ENCODE data around the gene CNPY1.

CNPY1 gene

DNA sequence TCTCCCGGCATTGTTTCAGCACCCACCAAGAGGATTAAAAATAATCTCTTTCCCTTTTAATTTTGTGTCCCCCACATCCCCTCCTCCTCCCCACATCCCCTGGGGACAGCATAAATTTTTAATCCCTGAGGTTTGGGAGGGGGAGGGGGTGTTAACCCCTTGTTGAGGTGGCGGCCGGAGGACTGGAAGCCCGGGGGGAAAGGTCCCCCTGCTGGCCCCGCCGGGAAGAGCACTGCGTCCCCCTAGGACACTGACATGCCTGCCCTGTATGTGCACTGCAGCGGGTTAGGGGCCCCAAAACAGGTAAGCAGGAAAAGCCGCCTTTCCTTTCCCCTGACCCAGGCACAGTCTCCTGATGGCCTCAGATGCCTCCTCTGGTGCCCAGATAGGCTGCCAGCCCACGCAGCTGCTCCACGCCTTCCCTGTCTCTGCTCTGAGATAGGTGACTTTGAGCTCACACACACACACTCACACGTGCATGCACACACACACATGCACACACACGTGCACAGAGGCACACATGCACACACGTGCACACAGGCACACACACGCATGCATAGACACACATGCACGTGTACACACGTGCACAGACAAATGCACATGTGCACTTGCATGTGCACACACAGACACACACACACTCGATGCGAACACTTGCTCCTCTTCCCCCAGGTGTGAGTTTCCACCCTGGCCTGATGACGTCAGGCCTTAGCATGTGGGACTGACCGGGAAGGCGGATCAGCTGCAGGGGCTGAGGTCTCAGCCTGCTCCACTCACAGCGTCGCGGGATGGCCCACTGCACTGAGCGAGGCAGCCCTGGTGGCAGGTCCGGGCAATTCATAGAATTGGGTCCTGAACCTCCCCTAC is 12.3 kb downstream of the CNPY1 start:
- peak overlapping the region; percentile 13 to 48 for H3K4me3 ChIP-seq (ENCODE audit: low read depth in 1 of 2, low read length in 2 of 2)
- peaks cover 5 to 13% of the 10 kb centered on the region in 2 donors for H3K4me1 ChIP-seq (ENCODE audit: control insufficient read depth in 1 of 2, insufficient read depth in 2 of 2, low read length in 2 of 2)
- no peak overlapping the region for H3K27ac ChIP-seq (ENCODE audit: low read depth, low read length)
- H3K36me3 ChIP-seq (ENCODE audit: control insufficient read depth in 1 of 2, insufficient read depth in 2 of 2, low read length in 2 of 2), result no peaks in the 10 kb centered on the region
- no peak overlapping the region for H3K9ac ChIP-seq (ENCODE audit: low read depth in 1 of 2, low read length in 2 of 2)
- no peaks in the 10 kb centered on the region for H3K9me3 ChIP-seq (ENCODE audit: control insufficient read depth in 1 of 2, low read length in 2 of 2)
- H3K27me3 ChIP-seq (ENCODE audit: control insufficient read depth in 1 of 2, insufficient read depth in 2 of 2, low read length in 2 of 2), result peaks cover 59 to 68% of the 10 kb centered on the region in 2 donors

DNA sequence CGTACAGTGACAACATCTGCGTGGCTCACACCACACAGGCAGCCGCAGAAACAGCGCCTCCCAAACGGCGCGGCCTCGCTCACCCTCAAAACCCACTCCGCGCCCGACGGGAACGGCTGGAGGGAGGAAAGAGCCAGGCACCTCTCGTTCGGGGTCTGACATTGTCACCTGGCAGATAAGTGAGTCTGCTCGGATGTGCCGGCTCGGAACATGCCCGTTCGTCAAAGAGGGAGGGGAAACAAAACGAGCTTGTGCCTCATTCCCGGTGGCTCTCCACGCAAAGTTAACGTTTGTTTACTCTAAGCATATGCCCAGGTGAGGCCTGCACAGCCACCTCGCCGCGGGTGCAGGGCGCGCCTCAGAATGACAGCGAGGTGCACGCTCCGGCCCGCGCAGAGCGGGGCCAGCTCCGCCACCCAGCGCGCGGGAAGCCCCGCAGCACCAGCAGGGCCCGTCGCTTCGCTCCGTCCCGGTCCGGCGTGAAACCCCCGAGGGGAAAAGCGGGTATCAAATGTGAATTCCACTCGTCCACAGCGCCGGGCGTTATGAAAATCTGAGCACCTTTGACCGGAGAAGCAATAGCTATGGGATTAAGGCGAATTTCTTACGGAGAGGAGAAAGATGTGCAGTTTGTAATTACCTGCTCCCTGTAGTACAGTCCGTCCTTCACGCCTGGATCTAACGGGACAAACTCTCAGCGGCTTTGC is 13.1 kb downstream of the CNPY1 start:
- H3K9ac ChIP-seq (ENCODE audit: low read depth in 1 of 2, low read length in 2 of 2), result no peak overlapping the region
- H3K9me3 ChIP-seq (ENCODE audit: control insufficient read depth in 1 of 2, low read length in 2 of 2), result no peaks in the 10 kb centered on the region
- peaks cover 5 to 13% of the 10 kb centered on the region in 2 donors for H3K4me1 ChIP-seq (ENCODE audit: control insufficient read depth in 1 of 2, insufficient read depth in 2 of 2, low read length in 2 of 2)
- no peaks in the 10 kb centered on the region for H3K36me3 ChIP-seq (ENCODE audit: control insufficient read depth in 1 of 2, insufficient read depth in 2 of 2, low read length in 2 of 2)
- peak overlapping the region; percentile 13 to 48 for H3K4me3 ChIP-seq (ENCODE audit: low read depth in 1 of 2, low read length in 2 of 2)
- H3K27me3 ChIP-seq (ENCODE audit: control insufficient read depth in 1 of 2, insufficient read depth in 2 of 2, low read length in 2 of 2), result peaks cover 61 to 67% of the 10 kb centered on the region in 2 donors
- H3K27ac ChIP-seq (ENCODE audit: low read depth, low read length), result no peak overlapping the region

DNA sequence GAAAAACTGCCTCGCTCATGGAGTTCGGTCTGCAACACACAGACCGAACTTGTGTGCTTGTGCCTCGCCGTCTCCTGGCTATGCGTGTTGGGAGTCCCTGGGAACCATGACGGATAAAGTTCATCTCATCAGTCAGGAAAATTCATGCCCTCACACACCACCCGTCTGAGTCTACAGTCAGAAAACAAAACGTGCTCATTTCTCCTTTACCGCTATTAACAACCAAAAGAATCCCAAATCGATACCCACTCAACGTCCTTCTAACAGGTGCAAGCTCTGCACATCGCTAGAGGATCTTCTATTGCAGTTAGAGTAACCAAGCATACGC is 13.6 kb downstream of the CNPY1 start:
- Histone ChIP-seq H3K27me3 (ENCODE audit: control insufficient read depth in 1 of 2, insufficient read depth in 2 of 2, low read length in 2 of 2) (peaks cover 61 to 64% of the 10 kb centered on the region in 2 donors), H3K9ac (ENCODE audit: low read depth in 1 of 2, low read length in 2 of 2) (no peak overlapping the region), H3K36me3 (ENCODE audit: control insufficient read depth in 1 of 2, insufficient read depth in 2 of 2, low read length in 2 of 2) (no peaks in the 10 kb centered on the region), H3K4me3 (ENCODE audit: low read depth in 1 of 2, low read length in 2 of 2) (peak overlapping the region in 1 of 2 donors; percentile 48), H3K9me3 (ENCODE audit: control insufficient read depth in 1 of 2, low read length in 2 of 2) (no peaks in the 10 kb centered on the region), H3K27ac (ENCODE audit: low read depth, low read length) (no peak overlapping the region), H3K4me1 (ENCODE audit: control insufficient read depth in 1 of 2, insufficient read depth in 2 of 2, low read length in 2 of 2) (peaks cover 5 to 13% of the 10 kb centered on the region in 2 donors)

DNA sequence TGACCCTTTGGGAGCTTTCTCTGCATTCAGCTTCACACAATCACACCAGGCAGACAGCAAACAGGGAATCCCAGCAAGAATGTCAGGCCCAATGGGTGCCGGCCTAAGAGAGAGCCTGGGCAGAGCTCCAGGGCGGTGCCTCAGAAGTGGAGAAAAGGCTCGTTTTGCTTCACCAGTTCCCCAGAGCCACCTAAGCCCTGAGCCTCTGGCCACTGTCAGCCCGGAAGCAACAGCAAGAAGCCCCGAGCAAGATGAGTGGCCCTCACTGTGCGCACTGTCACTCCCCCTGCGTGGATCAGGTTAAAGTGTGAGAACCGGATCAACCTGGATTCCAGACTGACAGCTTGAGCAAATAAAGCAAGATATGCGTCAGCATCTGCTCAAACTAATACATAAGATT is 14.7 kb downstream of the CNPY1 start:
- Histone ChIP-seq H3K9me3 (ENCODE audit: control insufficient read depth in 1 of 2, low read length in 2 of 2) (no peaks in the 10 kb centered on the region), H3K9ac (ENCODE audit: low read depth in 1 of 2, low read length in 2 of 2) (no peak overlapping the region), H3K27ac (ENCODE audit: low read depth, low read length) (no peak overlapping the region), H3K27me3 (ENCODE audit: control insufficient read depth in 1 of 2, insufficient read depth in 2 of 2, low read length in 2 of 2) (peaks cover 59 to 61% of the 10 kb centered on the region in 2 donors), H3K4me3 (ENCODE audit: low read depth in 1 of 2, low read length in 2 of 2) (no peak overlapping the region), H3K36me3 (ENCODE audit: control insufficient read depth in 1 of 2, insufficient read depth in 2 of 2, low read length in 2 of 2) (no peaks in the 10 kb centered on the region), H3K4me1 (ENCODE audit: control insufficient read depth in 1 of 2, insufficient read depth in 2 of 2, low read length in 2 of 2) (peaks cover 5 to 13% of the 10 kb centered on the region in 2 donors)

DNA sequence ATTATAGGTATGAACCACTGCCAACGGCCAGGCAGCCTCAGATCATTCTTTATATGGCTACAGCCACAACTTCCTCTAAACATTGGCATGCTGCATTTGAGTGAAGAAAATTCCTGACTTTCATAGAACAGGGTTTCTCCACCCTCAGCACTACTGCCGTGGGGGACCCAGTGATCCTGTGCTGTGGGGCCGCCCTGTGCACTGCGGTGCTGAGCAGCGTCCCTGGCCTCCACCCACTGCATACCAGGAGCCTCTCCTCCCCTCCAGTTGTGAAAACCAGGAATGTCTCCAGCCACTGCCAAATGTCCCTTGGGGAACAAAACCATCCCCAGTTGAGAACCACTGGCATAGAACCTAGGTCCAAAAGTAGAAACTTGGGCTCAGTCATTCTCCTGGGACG is 15.8 kb downstream of the CNPY1 start:
- H3K27me3 ChIP-seq (ENCODE audit: control insufficient read depth in 1 of 2, insufficient read depth in 2 of 2, low read length in 2 of 2), result peaks cover 49 to 58% of the 10 kb centered on the region in 2 donors
- no peaks in the 10 kb centered on the region for H3K36me3 ChIP-seq (ENCODE audit: control insufficient read depth in 1 of 2, insufficient read depth in 2 of 2, low read length in 2 of 2)
- no peak overlapping the region for H3K9ac ChIP-seq (ENCODE audit: low read depth in 1 of 2, low read length in 2 of 2)

DNA sequence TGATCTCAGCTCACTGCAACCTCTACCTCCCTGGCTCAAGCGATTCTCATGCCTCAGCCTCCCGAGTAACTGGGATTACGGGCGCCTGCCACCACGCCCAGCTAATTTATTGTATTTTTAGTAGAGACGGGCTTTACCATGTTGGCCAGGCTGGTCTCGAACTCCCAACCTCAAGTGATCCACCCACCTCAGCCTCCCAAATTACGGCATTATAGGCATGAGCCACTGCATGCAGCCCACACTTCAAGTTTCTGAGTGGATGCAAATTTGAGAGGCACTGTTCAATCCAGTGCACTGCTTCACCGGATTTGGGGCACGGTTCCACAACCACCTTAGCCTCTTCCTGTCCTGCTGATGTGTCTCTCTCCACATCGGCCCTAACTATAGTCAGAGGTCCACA is 16.5 kb downstream of the CNPY1 start:
- H3K27ac ChIP-seq (ENCODE audit: low read depth, low read length), result no peak overlapping the region
- no peak overlapping the region for H3K9ac ChIP-seq (ENCODE audit: low read depth in 1 of 2, low read length in 2 of 2)
- H3K9me3 ChIP-seq (ENCODE audit: control insufficient read depth in 1 of 2, low read length in 2 of 2), result no peaks in the 10 kb centered on the region
- H3K27me3 ChIP-seq (ENCODE audit: control insufficient read depth in 1 of 2, insufficient read depth in 2 of 2, low read length in 2 of 2), result peaks cover 43 to 53% of the 10 kb centered on the region in 2 donors
- H3K36me3 ChIP-seq (ENCODE audit: control insufficient read depth in 1 of 2, insufficient read depth in 2 of 2, low read length in 2 of 2), result no peaks in the 10 kb centered on the region
- H3K4me3 ChIP-seq (ENCODE audit: low read depth in 1 of 2, low read length in 2 of 2), result no peak overlapping the region
- H3K4me1 ChIP-seq (ENCODE audit: control insufficient read depth in 1 of 2, insufficient read depth in 2 of 2, low read length in 2 of 2), result peaks cover 5 to 13% of the 10 kb centered on the region in 2 donors

More for the DNA sequence above, 15.8 kb downstream of the CNPY1 start:
- H3K4me3 ChIP-seq (ENCODE audit: low read depth in 1 of 2, low read length in 2 of 2), result no peak overlapping the region
- H3K4me1 ChIP-seq (ENCODE audit: control insufficient read depth in 1 of 2, insufficient read depth in 2 of 2, low read length in 2 of 2), result peaks cover 5 to 13% of the 10 kb centered on the region in 2 donors
- no peaks in the 10 kb centered on the region for H3K9me3 ChIP-seq (ENCODE audit: control insufficient read depth in 1 of 2, low read length in 2 of 2)
- no peak overlapping the region for H3K27ac ChIP-seq (ENCODE audit: low read depth, low read length)

DNA sequence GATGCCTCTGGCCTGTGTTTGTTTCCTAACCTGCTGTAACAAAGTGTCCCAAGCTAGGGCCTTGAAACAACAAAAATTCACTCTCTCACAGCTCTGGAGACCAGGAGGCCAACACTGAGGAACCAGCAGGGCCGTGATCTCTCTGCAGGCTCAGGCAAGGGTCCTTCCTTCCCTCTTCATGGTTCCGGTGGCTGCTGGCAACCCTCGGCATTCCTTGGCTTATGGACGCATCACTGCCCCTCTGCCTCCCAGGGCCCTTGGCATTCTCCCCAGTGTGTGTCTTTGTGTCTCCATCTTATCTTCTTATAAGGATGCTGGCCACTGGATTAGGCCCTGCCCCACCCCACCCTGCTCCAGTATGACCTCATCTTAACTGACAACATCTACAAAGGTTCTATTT is 17.0 kb downstream of the CNPY1 start:
- Histone ChIP-seq H3K9ac (ENCODE audit: low read depth in 1 of 2, low read length in 2 of 2) (no peak overlapping the region), H3K4me3 (ENCODE audit: low read depth in 1 of 2, low read length in 2 of 2) (no peak overlapping the region), H3K9me3 (ENCODE audit: control insufficient read depth in 1 of 2, low read length in 2 of 2) (no peaks in the 10 kb centered on the region), H3K27ac (ENCODE audit: low read depth, low read length) (no peak overlapping the region), H3K27me3 (ENCODE audit: control insufficient read depth in 1 of 2, insufficient read depth in 2 of 2, low read length in 2 of 2) (peaks cover 38 to 48% of the 10 kb centered on the region in 2 donors), H3K36me3 (ENCODE audit: control insufficient read depth in 1 of 2, insufficient read depth in 2 of 2, low read length in 2 of 2) (no peaks in the 10 kb centered on the region), H3K4me1 (ENCODE audit: control insufficient read depth in 1 of 2, insufficient read depth in 2 of 2, low read length in 2 of 2) (peaks cover 5 to 13% of the 10 kb centered on the region in 2 donors)

DNA sequence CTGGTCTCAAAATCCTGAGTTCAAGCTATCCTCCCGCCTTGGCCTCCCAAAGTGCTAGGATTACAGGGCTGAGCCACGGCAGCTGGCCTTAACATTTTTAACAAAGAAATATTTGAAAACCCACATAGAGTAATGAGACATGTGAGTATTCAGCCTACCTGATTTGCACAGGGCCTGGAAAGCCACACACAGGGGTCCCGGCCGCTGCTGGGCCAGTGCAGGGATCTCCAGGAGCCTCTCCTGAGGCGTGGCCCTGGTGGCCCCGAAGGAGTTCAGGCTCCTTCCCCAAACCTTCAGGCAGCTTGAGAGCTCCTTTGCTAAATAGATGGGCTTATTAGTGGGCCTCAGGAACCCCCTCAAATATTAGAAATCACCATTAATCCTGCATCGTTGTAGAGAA is 18.7 kb downstream of the CNPY1 start:
- H3K9me3 ChIP-seq (ENCODE audit: control insufficient read depth in 1 of 2, low read length in 2 of 2), result no peaks in the 10 kb centered on the region
- H3K4me1 ChIP-seq (ENCODE audit: control insufficient read depth in 1 of 2, insufficient read depth in 2 of 2, low read length in 2 of 2), result no peaks in the 10 kb centered on the region
- no peak overlapping the region for H3K4me3 ChIP-seq (ENCODE audit: low read depth in 1 of 2, low read length in 2 of 2)
- peaks cover 30 to 44% of the 10 kb centered on the region in 2 donors for H3K27me3 ChIP-seq (ENCODE audit: control insufficient read depth in 1 of 2, insufficient read depth in 2 of 2, low read length in 2 of 2)
- no peaks in the 10 kb centered on the region for H3K36me3 ChIP-seq (ENCODE audit: control insufficient read depth in 1 of 2, insufficient read depth in 2 of 2, low read length in 2 of 2)
- H3K9ac ChIP-seq (ENCODE audit: low read depth in 1 of 2, low read length in 2 of 2), result no peak overlapping the region
- no peak overlapping the region for H3K27ac ChIP-seq (ENCODE audit: low read depth, low read length)

DNA sequence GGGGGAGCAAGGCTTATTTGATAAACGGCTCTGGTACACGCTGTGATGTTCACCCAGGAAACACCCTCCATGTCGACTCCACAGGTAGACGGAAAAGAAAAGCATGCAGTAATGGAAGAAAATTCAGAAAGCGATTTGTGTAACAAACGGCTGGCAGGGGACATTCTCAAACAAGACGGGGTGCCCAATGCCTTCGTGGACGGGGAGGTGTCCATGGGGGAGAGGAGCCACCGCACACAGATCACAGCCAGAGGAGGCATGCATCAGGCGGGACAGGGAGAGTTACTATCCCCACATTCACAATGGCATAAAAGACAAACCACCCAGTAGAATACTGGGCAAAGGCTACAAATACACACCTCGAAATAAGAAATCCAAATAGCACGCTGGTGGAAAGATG is 20.1 kb downstream of the CNPY1 start:
- peaks cover 20 to 38% of the 10 kb centered on the region in 2 donors for H3K27me3 ChIP-seq (ENCODE audit: control insufficient read depth in 1 of 2, insufficient read depth in 2 of 2, low read length in 2 of 2)

DNA sequence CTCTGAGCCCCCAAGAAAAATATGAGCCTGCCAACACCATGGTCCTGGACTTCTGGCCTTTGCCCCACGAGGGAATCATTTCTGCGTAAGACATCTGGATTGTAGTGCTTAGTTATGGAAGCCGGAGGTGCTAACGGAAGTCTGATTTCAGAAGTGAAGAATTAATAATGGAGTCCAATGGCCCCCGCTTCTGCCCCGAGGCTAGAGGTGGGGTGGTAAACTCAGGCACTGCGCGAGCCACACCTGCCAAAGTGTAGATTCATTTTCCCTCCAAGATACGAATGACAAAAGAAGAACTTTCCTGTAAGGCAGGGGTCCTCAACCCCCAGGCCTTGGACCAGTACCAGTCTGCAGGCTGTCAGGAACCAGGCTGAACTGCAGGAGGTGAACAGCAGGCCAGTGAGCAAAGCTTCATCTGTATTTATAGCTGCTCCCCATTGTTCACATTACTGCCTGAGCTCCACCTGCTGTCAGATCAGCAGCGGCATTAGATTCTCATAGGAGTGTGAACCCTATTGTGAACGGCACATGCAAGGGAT is 22.3 kb downstream of the CNPY1 start:
- H3K27me3 ChIP-seq (ENCODE audit: control insufficient read depth in 1 of 2, insufficient read depth in 2 of 2, low read length in 2 of 2), result peaks cover 12 to 21% of the 10 kb centered on the region in 2 donors

More for the DNA sequence above, 20.1 kb downstream of the CNPY1 start:
- Histone ChIP-seq H3K9me3 (ENCODE audit: control insufficient read depth in 1 of 2, low read length in 2 of 2) (no peaks in the 10 kb centered on the region), H3K27ac (ENCODE audit: low read depth, low read length) (no peak overlapping the region), H3K36me3 (ENCODE audit: control insufficient read depth in 1 of 2, insufficient read depth in 2 of 2, low read length in 2 of 2) (no peaks in the 10 kb centered on the region), H3K4me1 (ENCODE audit: control insufficient read depth in 1 of 2, insufficient read depth in 2 of 2, low read length in 2 of 2) (no peaks in the 10 kb centered on the region), H3K9ac (ENCODE audit: low read depth in 1 of 2, low read length in 2 of 2) (no peak overlapping the region), H3K4me3 (ENCODE audit: low read depth in 1 of 2, low read length in 2 of 2) (no peak overlapping the region)

More for the DNA sequence above, 22.3 kb downstream of the CNPY1 start:
- no peaks in the 10 kb centered on the region for H3K9me3 ChIP-seq (ENCODE audit: control insufficient read depth in 1 of 2, low read length in 2 of 2)
- H3K27ac ChIP-seq (ENCODE audit: low read depth, low read length), result no peak overlapping the region
- no peaks in the 10 kb centered on the region for H3K4me1 ChIP-seq (ENCODE audit: control insufficient read depth in 1 of 2, insufficient read depth in 2 of 2, low read length in 2 of 2)
- no peak overlapping the region for H3K9ac ChIP-seq (ENCODE audit: low read depth in 1 of 2, low read length in 2 of 2)
- H3K4me3 ChIP-seq (ENCODE audit: low read depth in 1 of 2, low read length in 2 of 2), result no peak overlapping the region
- no peaks in the 10 kb centered on the region for H3K36me3 ChIP-seq (ENCODE audit: control insufficient read depth in 1 of 2, insufficient read depth in 2 of 2, low read length in 2 of 2)

Measured in duodenal mucosa (tissue), 2 donors.